Neural cell (in vitro differentiated cells): ENCODE results near the gene HAND1. TPM values are rescaled to one million over a fixed set of nuclear protein-coding genes. Genes with fewer than 3 reads are reported as not detected.

Experiments
- H2AFZ ChIP-seq: fragments of 200-600, 300-800 bp; sonication (generic), shearing (Covaris generic); 2 replicates; pipeline ENCODE4 v1.6.0; 2014; ENCODE audit warnings: low read depth, mild to moderate bottlenecking, antibody characterized with exemption, low read length, moderate library complexity
- H3F3A ChIP-seq: fragments of 200-600 bp; shearing (Covaris generic); 2 replicates; pipeline ENCODE4 v1.6.1; 2016; ENCODE audit warnings: mild to moderate bottlenecking, moderate library complexity, mixed read lengths, antibody characterized with exemption, low read length; ENCODE audit not compliant: insufficient read depth, poor library complexity, severe bottlenecking
- H3K27ac ChIP-seq: fragments of 200-600, 300-800 bp; sonication (generic), shearing (Covaris generic); 2 replicates; pipeline ENCODE4 v1.5.1; 2014; ENCODE audit warnings: mild to moderate bottlenecking, low read length, moderate library complexity
- H3K27me3 ChIP-seq: fragments of 300-800, 200-600 bp; sonication (generic), shearing (Covaris generic); 2 replicates; pipeline ENCODE4 v1.6.0; 2014; ENCODE audit warnings: mild to moderate bottlenecking, low read depth, low read length, moderate library complexity; ENCODE audit not compliant: insufficient read depth
- H3K36me3 ChIP-seq: fragments of 300-800, 200-600 bp; sonication (generic), shearing (Covaris generic); 2 replicates; pipeline ENCODE4 v1.5.1; 2014; ENCODE audit warnings: mild to moderate bottlenecking, antibody characterized with exemption, low read length, moderate library complexity; ENCODE audit not compliant: insufficient read depth
- H3K4me2 ChIP-seq: fragments of 300-800, 200-600 bp; sonication (generic), shearing (Covaris generic); 2 replicates; pipeline ENCODE4 v1.6.0; 2014; ENCODE audit warnings: mild to moderate bottlenecking, low read length
- H3K4me3 ChIP-seq: fragments of 300-800, 200-600 bp; sonication (generic), shearing (Covaris generic); 2 replicates; pipeline ENCODE4 v1.5.1; 2014; ENCODE audit warnings: mild to moderate bottlenecking, low read length, moderate library complexity
- H3K79me2 ChIP-seq: fragments of 200-600 bp; shearing (Covaris generic); replicated peaks from 2 replicates; pipeline ENCODE4 v1.6.0; 2014; ENCODE audit warnings: mild to moderate bottlenecking, low read length, moderate library complexity; ENCODE audit not compliant: insufficient read depth
- H3K9ac ChIP-seq: fragments of 300-800, 200-600 bp; sonication (generic), shearing (Covaris generic); 2 replicates; pipeline ENCODE4 v1.6.1; 2016; ENCODE audit warnings: mild to moderate bottlenecking, low read length, mixed read lengths
- H3K9me2 ChIP-seq: fragments of 200-600 bp; shearing (Covaris generic); 2 replicates; pipeline ENCODE4 v1.6.1; 2016; ENCODE audit warnings: mild to moderate bottlenecking, low read length, mixed read lengths; ENCODE audit not compliant: insufficient read depth
- H3K9me3 ChIP-seq: fragments of 200-600, 300-800 bp; sonication (generic), shearing (Covaris generic); 2 replicates; pipeline ENCODE4 v1.6.1; 2016; ENCODE audit warnings: mild to moderate bottlenecking, mixed run types, low read length, moderate library complexity, mixed read lengths
- H4K20me1 ChIP-seq: fragments of 200-600 bp; shearing (Covaris generic); 2 replicates; pipeline ENCODE4 v1.6.1; 2016; ENCODE audit warnings: mild to moderate bottlenecking, mixed run types; ENCODE audit not compliant: insufficient read depth
- EP300 ChIP-seq: fragments of 450-650 bp; conservative IDR thresholded peaks from 2 replicates; pipeline ENCODE4 v1.6.1; 2014; ENCODE audit warnings: antibody characterized with exemption, mild to moderate bottlenecking, moderate library complexity; ENCODE audit not compliant: poor library complexity, severe bottlenecking
- EZH2 ChIP-seq: fragments of 200-600, 300-800 bp; shearing (Covaris generic), sonication (generic); IDR thresholded peaks from 2 replicates; pipeline ENCODE4 v1.6.1; 2014; ENCODE audit warnings: antibody characterized with exemption, low read length, borderline replicate concordance, mild to moderate bottlenecking; ENCODE audit not compliant: insufficient read depth, poor library complexity, severe bottlenecking
- MXI1 ChIP-seq: fragments of 450-650 bp; conservative IDR thresholded peaks from 2 replicates; pipeline ENCODE4 v1.6.1; 2014; ENCODE audit warnings: antibody characterized with exemption, mild to moderate bottlenecking; ENCODE audit not compliant: poor library complexity, severe bottlenecking
- POLR2AphosphoS5 ChIP-seq: IDR thresholded peaks from 2 replicates; pipeline ENCODE4 v1.6.1; 2012
- RAD21 ChIP-seq: fragments of 450-650 bp; conservative IDR thresholded peaks from 2 replicates; pipeline ENCODE4 v1.6.1; 2014; ENCODE audit warnings: antibody characterized with exemption, mild to moderate bottlenecking, moderate library complexity
- SMC3 ChIP-seq: fragments of 450-650 bp; conservative IDR thresholded peaks from 2 replicates; pipeline ENCODE4 v1.6.1; 2014; ENCODE audit warnings: antibody characterized with exemption, mild to moderate bottlenecking, moderate library complexity; ENCODE audit not compliant: poor library complexity
- TAF1 ChIP-seq: IDR thresholded peaks from 2 replicates; pipeline ENCODE4 v1.6.1; 2012; ENCODE audit warnings: low read depth
- polyA plus RNA-seq: library from polyadenylated mRNA; depleted of rRNA; stranded (reverse); fragments of >200 nt; gene quantifications from 2 replicates; pipeline ENCODE4 v1.2.3, GENCODE V29; 2014
- TF ChIP-seq, protein P1 (sequence below): fragments of 450-650 bp; IDR thresholded peaks from 2 replicates; pipeline ENCODE4 v1.5.1; 2014; ENCODE audit warnings: antibody characterized with exemption, mild to moderate bottlenecking, moderate library complexity; ENCODE audit not compliant: poor library complexity, severe bottlenecking
- TF ChIP-seq, protein P2 (sequence below): IDR thresholded peaks from 2 replicates; pipeline ENCODE4 v1.6.1; 2012; ENCODE audit warnings: borderline replicate concordance

Gene HAND1
- polyA plus RNA-seq, 1 donor from 2014 or later, result not detected

DNA sequence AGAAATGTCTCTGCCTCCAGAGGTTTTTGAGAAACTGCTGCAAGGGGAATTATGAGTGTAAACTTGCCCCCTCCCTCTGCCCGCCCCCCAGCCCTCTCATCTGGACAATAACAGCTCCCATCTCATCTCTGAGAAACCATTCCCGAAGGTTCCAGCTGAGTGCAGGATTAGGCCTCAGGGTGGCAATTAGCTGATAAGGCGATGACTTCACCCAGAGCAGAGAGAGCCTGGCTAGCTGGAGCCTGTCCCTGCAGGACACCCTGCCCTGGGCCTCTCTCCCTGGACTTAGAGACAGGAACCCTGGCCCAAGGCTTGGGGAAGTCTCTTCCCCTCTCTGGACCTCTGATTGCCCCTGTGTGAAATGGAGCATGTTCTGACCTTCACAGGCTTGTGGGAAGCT lies 45.7 kb upstream of the HAND1 start:
- Histone ChIP-seq H3K9ac (no peak overlapping the region), H2AFZ (no peak overlapping the region)

DNA sequence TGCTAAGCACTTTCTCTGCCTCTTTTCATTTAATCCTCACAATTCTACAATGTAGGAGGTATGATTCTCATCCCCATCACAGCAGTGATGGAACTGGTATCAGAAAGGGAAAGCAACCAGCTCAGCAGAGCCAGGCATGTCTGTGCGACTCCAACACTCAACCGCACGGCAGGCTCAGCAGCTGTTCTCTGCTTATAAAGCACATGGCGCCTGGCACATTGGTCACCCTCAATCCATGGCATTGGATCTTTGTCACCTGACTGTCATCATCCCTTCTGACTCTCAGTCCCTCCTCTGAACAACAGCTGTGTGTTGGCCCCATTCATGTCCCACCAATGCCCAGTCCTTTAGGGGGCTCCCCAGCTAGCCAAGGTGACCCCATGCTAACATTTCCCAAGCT lies 45.1 kb upstream of the HAND1 start:
- Histone ChIP-seq H3K9me3 (no peaks in the 10 kb centered on the region), H3F3A (no peaks in the 10 kb centered on the region), H3K4me2 (no peak overlapping the region), H3K79me2 (no peaks in the 10 kb centered on the region), H3K9ac (no peak overlapping the region), H2AFZ (no peak overlapping the region), H3K9me2 (no peaks in the 10 kb centered on the region), H3K27me3 (no peaks in the 10 kb centered on the region), H3K36me3 (no peaks in the 10 kb centered on the region), H4K20me1 (no peaks in the 10 kb centered on the region), H3K4me3 (no peak overlapping the region), H3K27ac (no peak overlapping the region)
- TF ChIP-seq, protein P1, sequence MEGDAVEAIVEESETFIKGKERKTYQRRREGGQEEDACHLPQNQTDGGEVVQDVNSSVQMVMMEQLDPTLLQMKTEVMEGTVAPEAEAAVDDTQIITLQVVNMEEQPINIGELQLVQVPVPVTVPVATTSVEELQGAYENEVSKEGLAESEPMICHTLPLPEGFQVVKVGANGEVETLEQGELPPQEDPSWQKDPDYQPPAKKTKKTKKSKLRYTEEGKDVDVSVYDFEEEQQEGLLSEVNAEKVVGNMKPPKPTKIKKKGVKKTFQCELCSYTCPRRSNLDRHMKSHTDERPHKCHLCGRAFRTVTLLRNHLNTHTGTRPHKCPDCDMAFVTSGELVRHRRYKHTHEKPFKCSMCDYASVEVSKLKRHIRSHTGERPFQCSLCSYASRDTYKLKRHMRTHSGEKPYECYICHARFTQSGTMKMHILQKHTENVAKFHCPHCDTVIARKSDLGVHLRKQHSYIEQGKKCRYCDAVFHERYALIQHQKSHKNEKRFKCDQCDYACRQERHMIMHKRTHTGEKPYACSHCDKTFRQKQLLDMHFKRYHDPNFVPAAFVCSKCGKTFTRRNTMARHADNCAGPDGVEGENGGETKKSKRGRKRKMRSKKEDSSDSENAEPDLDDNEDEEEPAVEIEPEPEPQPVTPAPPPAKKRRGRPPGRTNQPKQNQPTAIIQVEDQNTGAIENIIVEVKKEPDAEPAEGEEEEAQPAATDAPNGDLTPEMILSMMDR, result no peak
- TF ChIP-seq RAD21 (no peak), EP300 (no peak), EZH2 (no peak), MXI1 (no peak), POLR2AphosphoS5 (no peak), SMC3 (no peak), TAF1 (no peak)
- TF ChIP-seq, protein P2, sequence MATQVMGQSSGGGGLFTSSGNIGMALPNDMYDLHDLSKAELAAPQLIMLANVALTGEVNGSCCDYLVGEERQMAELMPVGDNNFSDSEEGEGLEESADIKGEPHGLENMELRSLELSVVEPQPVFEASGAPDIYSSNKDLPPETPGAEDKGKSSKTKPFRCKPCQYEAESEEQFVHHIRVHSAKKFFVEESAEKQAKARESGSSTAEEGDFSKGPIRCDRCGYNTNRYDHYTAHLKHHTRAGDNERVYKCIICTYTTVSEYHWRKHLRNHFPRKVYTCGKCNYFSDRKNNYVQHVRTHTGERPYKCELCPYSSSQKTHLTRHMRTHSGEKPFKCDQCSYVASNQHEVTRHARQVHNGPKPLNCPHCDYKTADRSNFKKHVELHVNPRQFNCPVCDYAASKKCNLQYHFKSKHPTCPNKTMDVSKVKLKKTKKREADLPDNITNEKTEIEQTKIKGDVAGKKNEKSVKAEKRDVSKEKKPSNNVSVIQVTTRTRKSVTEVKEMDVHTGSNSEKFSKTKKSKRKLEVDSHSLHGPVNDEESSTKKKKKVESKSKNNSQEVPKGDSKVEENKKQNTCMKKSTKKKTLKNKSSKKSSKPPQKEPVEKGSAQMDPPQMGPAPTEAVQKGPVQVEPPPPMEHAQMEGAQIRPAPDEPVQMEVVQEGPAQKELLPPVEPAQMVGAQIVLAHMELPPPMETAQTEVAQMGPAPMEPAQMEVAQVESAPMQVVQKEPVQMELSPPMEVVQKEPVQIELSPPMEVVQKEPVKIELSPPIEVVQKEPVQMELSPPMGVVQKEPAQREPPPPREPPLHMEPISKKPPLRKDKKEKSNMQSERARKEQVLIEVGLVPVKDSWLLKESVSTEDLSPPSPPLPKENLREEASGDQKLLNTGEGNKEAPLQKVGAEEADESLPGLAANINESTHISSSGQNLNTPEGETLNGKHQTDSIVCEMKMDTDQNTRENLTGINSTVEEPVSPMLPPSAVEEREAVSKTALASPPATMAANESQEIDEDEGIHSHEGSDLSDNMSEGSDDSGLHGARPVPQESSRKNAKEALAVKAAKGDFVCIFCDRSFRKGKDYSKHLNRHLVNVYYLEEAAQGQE, result no peak

More for the DNA sequence above, 45.7 kb upstream of the HAND1 start:
- no peak overlapping the region for H3K27ac ChIP-seq
- no peak overlapping the region for H3K4me3 ChIP-seq
- no peaks in the 10 kb centered on the region for H3K36me3 ChIP-seq
- H3K9me3 ChIP-seq, result no peaks in the 10 kb centered on the region
- no peaks in the 10 kb centered on the region for H4K20me1 ChIP-seq
- no peaks in the 10 kb centered on the region for H3K79me2 ChIP-seq
- no peak overlapping the region for H3K4me2 ChIP-seq
- H3F3A ChIP-seq, result no peaks in the 10 kb centered on the region
- H3K9me2 ChIP-seq, result no peaks in the 10 kb centered on the region
- no peaks in the 10 kb centered on the region for H3K27me3 ChIP-seq
- TF ChIP-seq TAF1, result no peak
- no peak for TF ChIP-seq MXI1
- no peak for TF ChIP-seq RAD21
- no peak for TF ChIP-seq EP300
- TF ChIP-seq, protein P2, result no peak
- no peak for TF ChIP-seq SMC3
- TF ChIP-seq, protein P1, result no peak
- no peak for TF ChIP-seq POLR2AphosphoS5
- no peak for TF ChIP-seq EZH2
